ENCODE data around the gene PPIB.

Gene PPIB

GRCh38 chr15:64162869-64163658 is at the start of gene PPIB:
Gene PPIB, minus strand, starts transcription at chr15:64163022. Its CDS starts 36 bp downstream, at chr15:64162986.
- DNase-seq = peak; percentile 96

- no peak for DNase-seq
Measured at GRCh38 chr15:64211696-64212095, 48.9 kb upstream of the PPIB start.

- no peak for DNase-seq
Measured at GRCh38 chr15:64210371-64210770, 47.5 kb upstream of the PPIB start.

- no peak for DNase-seq
Measured at GRCh38 chr15:64209680-64210334, 47.0 kb upstream of the PPIB start.

GRCh38 chr15:64205202-64205601 is 42.4 kb upstream of the PPIB start:
- DNase-seq = no peak

GRCh38 chr15:64197425-64197824 is 34.6 kb upstream of the PPIB start:
- no peak for DNase-seq

GRCh38 chr15:64193971-64194370 is 31.1 kb upstream of the PPIB start:
- no peak for DNase-seq

GRCh38 chr15:64191971-64192830 is 29.4 kb upstream of the PPIB start:
- no peak for DNase-seq

- DNase-seq = no peak
Measured at GRCh38 chr15:64187396-64188191, 24.8 kb upstream of the PPIB start.

GRCh38 chr15:64185146-64185911 is 22.5 kb upstream of the PPIB start:
- DNase-seq = no peak

GRCh38 chr15:64182859-64183370 is 20.1 kb upstream of the PPIB start:
- no peak for DNase-seq

- DNase-seq = no peak
Measured at GRCh38 chr15:64180235-64180824, 17.5 kb upstream of the PPIB start.

- DNase-seq = no peak
Measured at GRCh38 chr15:64166102-64166890, 3.5 kb upstream of the PPIB start.

GRCh38 chr15:64164436-64164835 is 1.6 kb upstream of the PPIB start:
- DNase-seq = no peak

- DNase-seq = no peak
Measured at GRCh38 chr15:64163659-64164362, 989 bp upstream of the PPIB start.

GRCh38 chr15:64162478-64162868 is 349 bp downstream of the PPIB start:
- DNase-seq = no peak

GRCh38 chr15:64161688-64162477 is 939 bp downstream of the PPIB start:
- DNase-seq = no peak

- no peak for DNase-seq
Measured at GRCh38 chr15:64158363-64159134, 4.3 kb downstream of the PPIB start.

All from activated CD4-positive, CD25-positive, alpha-beta regulatory T cell treated with anti-CD3 and anti-CD28 coated beads, Interleukin-2, amount 50 U/mL, for 72 hours (primary cell).